Measurements from ENCODE around the gene RPRM. TPM values are rescaled to one million over a fixed set of nuclear protein-coding genes. Genes with fewer than 3 reads are reported as not detected.

RPRM gene
- total and polyA plus RNA-seq, 4 donors = not detected

- WGBS = 6% methylated on average over 38 of the region's 38 CpGs
- Histone ChIP-seq H3K4me1 (ENCODE audit: control insufficient read depth in 4 of 4, insufficient read depth in 4 of 4, low read length in 3 of 4) (peaks cover 2 to 22% (median 17%) of the 10 kb centered on the region in 4 donors), H3K27me3 (ENCODE audit: control insufficient read depth in 4 of 4, insufficient read depth in 4 of 4, low read length in 3 of 4) (peaks cover 0 to 17% (median 6%) of the 10 kb centered on the region in 4 donors), H3K9ac (ENCODE audit: low read depth in 1 of 2, low read length in 2 of 2) (no peak overlapping the region), H3K27ac (ENCODE audit: low read depth in 1 of 2, low read length in 2 of 2) (no peak overlapping the region), H3K9me3 (ENCODE audit: control insufficient read depth in 4 of 4, low read length in 3 of 4) (no peaks in the 10 kb centered on the region), H3K36me3 (ENCODE audit: control insufficient read depth in 4 of 4, insufficient read depth in 3 of 4, low read depth in 1 of 4, low read length in 3 of 4) (no peaks in the 10 kb centered on the region), H3K4me3 (ENCODE audit: low read depth in 1 of 3, low read length in 3 of 3) (peak overlapping the region in 2 of 3 donors; percentile 29 to 61)
- TF ChIP-seq YY1 (IDR thresholded peaks at IDR 0.05) (no peak), HNF4G (IDR thresholded peaks at IDR 0.05) (no peak), ATF3 (IDR thresholded peaks at IDR 0.05) (no peak)
- no peak for DNase-seq (ENCODE audit: low spot score)
These were observed 800 bp downstream of the RPRM start for GRCh38 chr2:153477636-153478288.

- no peak overlapping the region for H3K4me3 ChIP-seq (ENCODE audit: low read depth in 1 of 3, low read length in 3 of 3)
- no peak overlapping the region for H3K27ac ChIP-seq (ENCODE audit: low read depth in 1 of 2, low read length in 2 of 2)
- DNase-seq (ENCODE audit: low spot score) = no peak
- H3K4me1 ChIP-seq (ENCODE audit: control insufficient read depth in 4 of 4, insufficient read depth in 4 of 4, low read length in 3 of 4) = peaks cover 2 to 22% (median 17%) of the 10 kb centered on the region in 4 donors
- WGBS = 3% methylated on average over 38 of the region's 38 CpGs
- TF ChIP-seq REST (IDR thresholded peaks at IDR 0.05) = no peak
- TF ChIP-seq ATF3 (IDR thresholded peaks at IDR 0.05) = no peak
- no peak for TF ChIP-seq JUND (IDR thresholded peaks at IDR 0.05)
- no peak for TF ChIP-seq HNF4G (IDR thresholded peaks at IDR 0.05)
- TF ChIP-seq RXRA (IDR thresholded peaks at IDR 0.05) = no peak
- TF ChIP-seq FOXA2 (IDR thresholded peaks at IDR 0.05) = no peak
- TF ChIP-seq YY1 (IDR thresholded peaks at IDR 0.05) = no peak
- TF ChIP-seq FOXA1 (IDR thresholded peaks at IDR 0.05) = no peak
- TF ChIP-seq NR2F2 (IDR thresholded peaks at IDR 0.05) = no peak
- TF ChIP-seq SP1 (IDR thresholded peaks at IDR 0.05) = no peak
- no peak for TF ChIP-seq EGR1 (IDR thresholded peaks at IDR 0.05; ENCODE audit: low read depth in 2 of 2)
- no peaks in the 10 kb centered on the region for H3K9me3 ChIP-seq (ENCODE audit: control insufficient read depth in 4 of 4, low read length in 3 of 4)
- peaks cover 0 to 17% (median 6%) of the 10 kb centered on the region in 4 donors for H3K27me3 ChIP-seq (ENCODE audit: control insufficient read depth in 4 of 4, insufficient read depth in 4 of 4, low read length in 3 of 4)
- H3K36me3 ChIP-seq (ENCODE audit: control insufficient read depth in 4 of 4, insufficient read depth in 3 of 4, low read depth in 1 of 4, low read length in 3 of 4) = no peaks in the 10 kb centered on the region
- no peak overlapping the region for H3K9ac ChIP-seq (ENCODE audit: low read depth in 1 of 2, low read length in 2 of 2)
These were observed 1.5 kb downstream of the RPRM start for GRCh38 chr2:153476816-153477635.

- 9% methylated on average over 7 of the region's 7 CpGs for WGBS
- Histone ChIP-seq H3K4me1 (ENCODE audit: control insufficient read depth in 4 of 4, insufficient read depth in 4 of 4, low read length in 3 of 4) (peaks cover 2 to 22% (median 17%) of the 10 kb centered on the region in 4 donors), H3K27me3 (ENCODE audit: control insufficient read depth in 4 of 4, insufficient read depth in 4 of 4, low read length in 3 of 4) (peaks cover 0 to 15% (median 6%) of the 10 kb centered on the region in 4 donors), H3K27ac (ENCODE audit: low read depth in 1 of 2, low read length in 2 of 2) (no peak overlapping the region), H3K9ac (ENCODE audit: low read depth in 1 of 2, low read length in 2 of 2) (no peak overlapping the region), H3K9me3 (ENCODE audit: control insufficient read depth in 4 of 4, low read length in 3 of 4) (no peaks in the 10 kb centered on the region), H3K36me3 (ENCODE audit: control insufficient read depth in 4 of 4, insufficient read depth in 3 of 4, low read depth in 1 of 4, low read length in 3 of 4) (no peaks in the 10 kb centered on the region), H3K4me3 (ENCODE audit: low read depth in 1 of 3, low read length in 3 of 3) (no peak overlapping the region)
- no peak for DNase-seq (ENCODE audit: low spot score)
- TF ChIP-seq CTCF (IDR thresholded peaks at IDR 0.05; ENCODE audit: low read depth, low read length, missing input control) (no peak), SP1 (IDR thresholded peaks at IDR 0.05) (no peak), ATF3 (IDR thresholded peaks at IDR 0.05) (no peak), RXRA (IDR thresholded peaks at IDR 0.05) (no peak), NR2F2 (IDR thresholded peaks at IDR 0.05) (no peak), EGR1 (IDR thresholded peaks at IDR 0.05; ENCODE audit: low read depth in 2 of 2) (no peak), MAX (IDR thresholded peaks at IDR 0.05) (no peak), FOXA1 (IDR thresholded peaks at IDR 0.05) (no peak), FOXA2 (IDR thresholded peaks at IDR 0.05) (no peak)
These were observed 2.1 kb downstream of the RPRM start for GRCh38 chr2:153476491-153476815.

All from liver (tissue), 9 donors.